Gastrocnemius medialis (tissue), 4 donors: ENCODE data around the gene CDH8.

ENCODE experiments used
- POLR2A ChIP-seq, 2 donors: fragments of 450-650 bp; IDR thresholded peaks; one replicate each; pipeline ENCODE4 v1.6.1; 2017; ENCODE audit warnings: antibody characterized with exemption in 2 of 2, mild to moderate bottlenecking in 2 of 2, moderate library complexity in 2 of 2
- TF ChIP-seq, protein P1 (sequence below), 5 experiments: fragments of 450-650 bp in 3 of 5; fragments of 200-600 bp in 2 of 5; sonication (generic) in 2 of 5; IDR thresholded peaks in 4 of 5; conservative IDR thresholded peaks in 1 of 5; 1 replicate in 4 of 5; 2 replicates in 1 of 5; pipeline ENCODE4 v1.5.1; 2016 to 2019; ENCODE audit warnings: antibody characterized with exemption in 5 of 5, mild to moderate bottlenecking in 3 of 5, moderate library complexity in 3 of 5

DNA sequence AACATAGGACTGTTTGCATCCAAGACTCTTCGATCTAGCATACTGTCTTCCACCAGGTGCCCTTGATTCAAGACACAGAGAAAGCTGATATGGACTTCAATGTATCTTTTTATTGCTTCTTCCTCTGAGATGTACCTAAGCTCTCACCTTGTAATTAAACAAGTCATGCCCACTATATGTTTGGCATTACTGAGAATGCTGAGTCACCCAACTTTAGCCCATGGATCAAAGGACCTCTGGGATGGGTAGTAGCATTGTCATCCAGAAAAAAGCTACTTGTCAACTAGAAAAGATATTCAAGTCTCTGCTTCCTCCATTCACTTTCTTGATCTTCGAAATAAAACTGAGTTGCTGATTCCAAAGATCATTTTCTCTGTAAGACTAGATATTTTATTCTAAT, 37.8 kb downstream of the CDH8 start:
- TF ChIP-seq, protein P1, sequence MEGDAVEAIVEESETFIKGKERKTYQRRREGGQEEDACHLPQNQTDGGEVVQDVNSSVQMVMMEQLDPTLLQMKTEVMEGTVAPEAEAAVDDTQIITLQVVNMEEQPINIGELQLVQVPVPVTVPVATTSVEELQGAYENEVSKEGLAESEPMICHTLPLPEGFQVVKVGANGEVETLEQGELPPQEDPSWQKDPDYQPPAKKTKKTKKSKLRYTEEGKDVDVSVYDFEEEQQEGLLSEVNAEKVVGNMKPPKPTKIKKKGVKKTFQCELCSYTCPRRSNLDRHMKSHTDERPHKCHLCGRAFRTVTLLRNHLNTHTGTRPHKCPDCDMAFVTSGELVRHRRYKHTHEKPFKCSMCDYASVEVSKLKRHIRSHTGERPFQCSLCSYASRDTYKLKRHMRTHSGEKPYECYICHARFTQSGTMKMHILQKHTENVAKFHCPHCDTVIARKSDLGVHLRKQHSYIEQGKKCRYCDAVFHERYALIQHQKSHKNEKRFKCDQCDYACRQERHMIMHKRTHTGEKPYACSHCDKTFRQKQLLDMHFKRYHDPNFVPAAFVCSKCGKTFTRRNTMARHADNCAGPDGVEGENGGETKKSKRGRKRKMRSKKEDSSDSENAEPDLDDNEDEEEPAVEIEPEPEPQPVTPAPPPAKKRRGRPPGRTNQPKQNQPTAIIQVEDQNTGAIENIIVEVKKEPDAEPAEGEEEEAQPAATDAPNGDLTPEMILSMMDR (IDR thresholded peaks at IDR 0.05 in 4 of 5, conservative IDR thresholded peaks at IDR 0.05 in 1 of 5): no peak
- no peak for TF ChIP-seq POLR2A (IDR thresholded peaks at IDR 0.05)
